CD4-positive, alpha-beta memory T cell (primary cell): ENCODE data around the gene HOXC4. TPM values are rescaled to one million over a fixed set of nuclear protein-coding genes. Genes with fewer than 3 reads are reported as not detected.

Experiments
- CTCF ChIA-PET: fragments of 350-600 bp; sonication (Branson Sonifier 250); formaldehyde crosslinking; loops from one replicate; lab custom pipeline; 2021; ENCODE audit warnings: inconsistent platforms; ENCODE audit not compliant: partially characterized antibody; lab: Charles Lee
- POLR2A ChIA-PET: fragments of 350-600 bp; sonication (Branson Sonifier 250); formaldehyde crosslinking; loops from one replicate; lab custom pipeline; 2021; ENCODE audit not compliant: partially characterized antibody; lab: Charles Lee
- DNase-seq, 5 donors: peaks; one replicate each; pipeline versions ENCODE4 v3.0.0 to v3.0.0-alpha.2; 2020 to 2022; ENCODE audit warnings: mixed read lengths in 1 of 5
- H3K27ac ChIP-seq: one replicate; pipeline ENCODE4 v1.7.0; 2013; ENCODE audit warnings: low read depth, low read length
- H3K27me3 ChIP-seq: 2 replicates; pipeline ENCODE4 v1.7.0; 2013; ENCODE audit warnings: mild to moderate bottlenecking, low read length, moderate library complexity; ENCODE audit not compliant: insufficient read depth
- H3K36me3 ChIP-seq: 2 replicates; pipeline ENCODE4 v1.7.0; 2013; ENCODE audit warnings: mild to moderate bottlenecking, low read length, moderate library complexity; ENCODE audit not compliant: insufficient read depth
- H3K4me1 ChIP-seq: 2 replicates; pipeline ENCODE4 v1.7.0; 2013; ENCODE audit warnings: mild to moderate bottlenecking, low read length, moderate library complexity; ENCODE audit not compliant: insufficient read depth
- H3K4me3 ChIP-seq, 2 donors: one replicate each; pipeline ENCODE4 v1.7.0; 2013; ENCODE audit warnings: low read length in 2 of 2, mild to moderate bottlenecking in 1 of 2
- H3K9me3 ChIP-seq, 2 donors: one replicate each; pipeline ENCODE4 v1.7.0; 2013; ENCODE audit warnings: low read length in 2 of 2, control low read depth in 1 of 2; ENCODE audit not compliant: control insufficient read depth in 1 of 2
- H3K27ac Mint-ChIP-seq, 7 donors: one replicate each; pipeline ENCODE4 v1.8.0; 2020 to 2021; ENCODE audit warnings: mixed read lengths in 7 of 7, mild to moderate bottlenecking in 6 of 7, inconsistent platforms in 3 of 7, moderate library complexity in 3 of 7
- H3K27me3 Mint-ChIP-seq, 2 donors: one replicate each; pipeline ENCODE4 v1.8.0; 2020 to 2021; ENCODE audit warnings: mixed read lengths in 2 of 2
- H3K36me3 Mint-ChIP-seq, 2 donors: one replicate each; pipeline ENCODE4 v1.8.0; 2020 to 2021; ENCODE audit warnings: mixed read lengths in 2 of 2, inconsistent platforms in 1 of 2, mild to moderate bottlenecking in 1 of 2
- H3K4me1 Mint-ChIP-seq, 4 donors: one replicate each; pipeline ENCODE4 v1.8.0; 2020 to 2021; ENCODE audit warnings: mixed read lengths in 4 of 4, mild to moderate bottlenecking in 1 of 4
- H3K4me3 Mint-ChIP-seq, 8 donors: one replicate each; pipeline ENCODE4 v1.8.0; 2020 to 2021; ENCODE audit warnings: mixed read lengths in 8 of 8, mild to moderate bottlenecking in 7 of 8, moderate library complexity in 6 of 8, inconsistent platforms in 3 of 8
- H3K9me3 Mint-ChIP-seq, 8 donors: one replicate each; pipeline ENCODE4 v1.8.0; 2020 to 2021; ENCODE audit warnings: mixed read lengths in 8 of 8, mild to moderate bottlenecking in 5 of 8, inconsistent platforms in 3 of 8, moderate library complexity in 1 of 8
- intact Hi-C: fragments of 100-400 bp; cut with micrococcal nuclease; formaldehyde crosslinking; loops from one replicate; pipeline ENCODE4 v1.15.1; 2023
- polyA plus RNA-seq, 2 donors: library from polyadenylated mRNA; unstranded; fragments of 300-500 nt; fragmentation: Illumina TruSeq; gene quantifications; one replicate each; pipeline ENCODE4 v1.2.3, GENCODE V29; 2021
- total RNA-seq, 2 experiments: library from RNA; stranded (reverse); gene quantifications; one replicate each; pipeline ENCODE4 v1.2.3, GENCODE V29; 2021

Gene HOXC4
- total and polyA plus RNA-seq, 4 experiments from 2014 or later = not detected

GRCh38 chr12:54059668-54060067, 6.0 kb downstream of the HOXC4 start:
- H3K36me3 ChIP-seq = no peaks in the 10 kb centered on the region
- Mint-ChIP-seq H3K4me1 (peaks cover 0 to 3% (median 2%) of the 10 kb centered on the region in 4 donors), H3K4me3 (no peak overlapping the region), H3K9me3 (peaks cover 0 to 1% (median 0%) of the 10 kb centered on the region in 8 donors), H3K27me3 (peaks cover 65 to 73% of the 10 kb centered on the region in 2 donors), H3K27ac (no peak overlapping the region), H3K36me3 (no peaks in the 10 kb centered on the region)
- ChIA-PET CTCF (no interaction called here), POLR2A (no interaction called here)
- H3K4me1 ChIP-seq = no peaks in the 10 kb centered on the region
- peaks cover 31% of the 10 kb centered on the region for H3K27me3 ChIP-seq
- H3K9me3 ChIP-seq = no peaks in the 10 kb centered on the region
- no peak overlapping the region for H3K27ac ChIP-seq
- intact Hi-C loops = no loop called here
- H3K4me3 ChIP-seq = no peak overlapping the region
- DNase-seq = no peak

GRCh38 chr12:54060174-54060974, 6.7 kb downstream of the HOXC4 start:
- peaks cover 29% of the 10 kb centered on the region for H3K27me3 ChIP-seq
- H3K9me3 Mint-ChIP-seq = peaks cover 0 to 1% (median 0%) of the 10 kb centered on the region in 8 donors

GRCh38 chr12:54060975-54061778, 7.5 kb downstream of the HOXC4 start:
- intact Hi-C loops = no loop called here
- H3K4me3 ChIP-seq = no peak overlapping the region
- Mint-ChIP-seq H3K9me3 (peaks cover 0 to 1% (median 0%) of the 10 kb centered on the region in 8 donors), H3K4me1 (no peaks in the 10 kb centered on the region), H3K4me3 (no peak overlapping the region), H3K27ac (no peak overlapping the region), H3K36me3 (no peaks in the 10 kb centered on the region), H3K27me3 (peaks cover 58 to 74% of the 10 kb centered on the region in 2 donors)
- H3K9me3 ChIP-seq = no peaks in the 10 kb centered on the region
- H3K27ac ChIP-seq = no peak overlapping the region
- no peaks in the 10 kb centered on the region for H3K4me1 ChIP-seq
- DNase-seq = no peak
- H3K36me3 ChIP-seq = no peaks in the 10 kb centered on the region
- POLR2A ChIA-PET = no interaction called here
- CTCF ChIA-PET = interaction anchor here (1.8 kb wide), 1 partner anchor 140 kb away, joined by 6 read pairs; no protein-coding TSS in a partner anchor
- H3K27me3 ChIP-seq = peaks cover 37% of the 10 kb centered on the region

More at GRCh38 chr12:54060174-54060974, 6.7 kb downstream of the HOXC4 start:
- no peak overlapping the region for H3K27ac Mint-ChIP-seq
- no peaks in the 10 kb centered on the region for H3K36me3 Mint-ChIP-seq
- no peak for DNase-seq
- Histone ChIP-seq H3K9me3 (no peaks in the 10 kb centered on the region), H3K36me3 (no peaks in the 10 kb centered on the region), H3K4me1 (no peaks in the 10 kb centered on the region), H3K27ac (no peak overlapping the region), H3K4me3 (no peak overlapping the region)
- H3K4me1 Mint-ChIP-seq = no peaks in the 10 kb centered on the region
- POLR2A ChIA-PET = no interaction called here
- no peak overlapping the region for H3K4me3 Mint-ChIP-seq
- CTCF ChIA-PET = interaction anchor here (1.8 kb wide), 1 partner anchor 141 kb away, joined by 6 read pairs; no protein-coding TSS in a partner anchor
- intact Hi-C loops = no loop called here
- peaks cover 63 to 75% of the 10 kb centered on the region in 2 donors for H3K27me3 Mint-ChIP-seq

GRCh38 chr12:54065677-54066076, 12.0 kb downstream of the HOXC4 start:
- Mint-ChIP-seq H3K4me3 (no peak overlapping the region), H3K27ac (no peak overlapping the region), H3K36me3 (no peaks in the 10 kb centered on the region), H3K4me1 (no peaks in the 10 kb centered on the region), H3K9me3 (peaks cover 0 to 1% (median 0%) of the 10 kb centered on the region in 8 donors), H3K27me3 (peaks cover 40 to 67% of the 10 kb centered on the region in 2 donors)
- ChIA-PET POLR2A (no interaction called here), CTCF (interaction anchor here (1.3 kb wide), 1 partner anchor 61 kb away, joined by 3 read pairs; no protein-coding TSS in a partner anchor)
- Histone ChIP-seq H3K4me3 (no peak overlapping the region), H3K4me1 (no peaks in the 10 kb centered on the region), H3K9me3 (no peaks in the 10 kb centered on the region), H3K36me3 (no peaks in the 10 kb centered on the region), H3K27ac (no peak overlapping the region), H3K27me3 (peaks cover 28% of the 10 kb centered on the region)
- no peak for DNase-seq
- intact Hi-C loops = no loop called here

- no peak overlapping the region for H3K4me3 ChIP-seq
- no peak overlapping the region for H3K4me3 Mint-ChIP-seq
- no peaks in the 10 kb centered on the region for H3K4me1 ChIP-seq
- peaks cover 21% of the 10 kb centered on the region for H3K27me3 ChIP-seq
- no peak for DNase-seq
- no peaks in the 10 kb centered on the region for H3K4me1 Mint-ChIP-seq
- H3K27ac ChIP-seq = no peak overlapping the region
- CTCF ChIA-PET = interaction anchor here (1.3 kb wide), 1 partner anchor 60 kb away, joined by 3 read pairs; no protein-coding TSS in a partner anchor
- intact Hi-C loops = no loop called here
- H3K9me3 Mint-ChIP-seq = peaks cover 0 to 1% (median 0%) of the 10 kb centered on the region in 8 donors
- H3K27ac Mint-ChIP-seq = no peak overlapping the region
- POLR2A ChIA-PET = no interaction called here
- no peaks in the 10 kb centered on the region for H3K9me3 ChIP-seq
- no peaks in the 10 kb centered on the region for H3K36me3 ChIP-seq
- H3K27me3 Mint-ChIP-seq = peaks cover 35 to 69% of the 10 kb centered on the region in 2 donors
- H3K36me3 Mint-ChIP-seq = no peaks in the 10 kb centered on the region
These were observed 12.8 kb downstream of the HOXC4 start for GRCh38 chr12:54066408-54066807.

GRCh38 chr12:54068418-54069070, 14.9 kb downstream of the HOXC4 start:
- ChIA-PET POLR2A (no interaction called here), CTCF (no interaction called here)
- no peak for DNase-seq
- Histone ChIP-seq H3K4me1 (no peaks in the 10 kb centered on the region), H3K36me3 (no peaks in the 10 kb centered on the region), H3K27ac (no peak overlapping the region), H3K9me3 (no peaks in the 10 kb centered on the region), H3K4me3 (no peak overlapping the region), H3K27me3 (peaks cover 9% of the 10 kb centered on the region)
- Mint-ChIP-seq H3K4me3 (no peak overlapping the region), H3K36me3 (no peaks in the 10 kb centered on the region), H3K27ac (no peak overlapping the region), H3K9me3 (no peaks in the 10 kb centered on the region), H3K27me3 (peaks cover 24 to 51% of the 10 kb centered on the region in 2 donors), H3K4me1 (no peaks in the 10 kb centered on the region)
- intact Hi-C loops = no loop called here
